HCT116 (cell line): ENCODE measurements around the gene IL12A.

Source experiments
- CEBPB ChIP-seq: IDR thresholded peaks from 2 replicates; pipeline ENCODE4 v1.6.1; 2012; ENCODE audit warnings: low read depth
- EGR1 ChIP-seq: IDR thresholded peaks from 2 replicates; pipeline ENCODE4 v1.6.1; 2012; ENCODE audit warnings: low read depth
- EZH2 ChIP-seq: fragments of 200-600 bp; sonication (generic); IDR thresholded peaks from 2 replicates; pipeline ENCODE4 v1.6.1; 2017; ENCODE audit warnings: antibody characterized with exemption, mixed run types
- FOSL1 ChIP-seq: IDR thresholded peaks from 2 replicates; pipeline ENCODE4 v1.6.1; 2012; ENCODE audit warnings: low read depth
- JUND ChIP-seq: IDR thresholded peaks from 2 replicates; pipeline ENCODE4 v1.6.1; 2012
- POLR2A ChIP-seq: IDR thresholded peaks from 2 replicates; pipeline ENCODE4 v1.7.0; 2011; ENCODE audit warnings: borderline replicate concordance; ENCODE audit not compliant: insufficient read depth, insufficient read length; ENCODE audit errors: extremely low read depth
- POLR2AphosphoS5 ChIP-seq: IDR thresholded peaks from 2 replicates; pipeline ENCODE4 v1.6.1; 2011; ENCODE audit warnings: mild to moderate bottlenecking, low read depth, low read length, moderate library complexity
- SIN3A ChIP-seq: IDR thresholded peaks from 2 replicates; pipeline ENCODE4 v1.6.1; 2012; ENCODE audit warnings: low read depth
- SRF ChIP-seq: IDR thresholded peaks from 2 replicates; pipeline ENCODE4 v1.6.1; 2012; ENCODE audit warnings: low read depth
- TCF7L2 ChIP-seq: IDR thresholded peaks from 2 replicates; pipeline ENCODE4 v1.7.0; 2011; ENCODE audit warnings: borderline replicate concordance, inconsistent platforms; ENCODE audit not compliant: insufficient read depth, insufficient read length; ENCODE audit errors: extremely low read depth
- YY1 ChIP-seq: IDR thresholded peaks from 2 replicates; pipeline ENCODE4 v1.6.1; 2011; ENCODE audit warnings: low read length, low read depth, moderate library complexity, mild to moderate bottlenecking; ENCODE audit not compliant: insufficient replicate concordance; ENCODE audit errors: extremely low read depth
- TF ChIP-seq, protein P1 (sequence below), 3 experiments: fragments of 200-600 bp in 1 of 3; sonication (generic) in 1 of 3; IDR thresholded peaks in 2 of 3; conservative IDR thresholded peaks in 1 of 3; 2 replicates each; pipeline ENCODE4 v1.5.1; 2012 to 2017; ENCODE audit warnings: low read depth in 2 of 3, low read length in 2 of 3, antibody characterized with exemption in 1 of 3, borderline replicate concordance in 1 of 3, control low read depth in 1 of 3, mild to moderate bottlenecking in 1 of 3, mixed read lengths in 1 of 3, mixed run types in 1 of 3, moderate library complexity in 1 of 3; ENCODE audit not compliant: insufficient read depth in 1 of 3
- TF ChIP-seq, protein P2 (sequence below): IDR thresholded peaks from 2 replicates; pipeline ENCODE4 v1.6.1; 2012; ENCODE audit warnings: low read depth
- TF ChIP-seq, protein P3 (sequence below): IDR thresholded peaks from 2 replicates; pipeline ENCODE4 v1.6.1; 2012

DNA sequence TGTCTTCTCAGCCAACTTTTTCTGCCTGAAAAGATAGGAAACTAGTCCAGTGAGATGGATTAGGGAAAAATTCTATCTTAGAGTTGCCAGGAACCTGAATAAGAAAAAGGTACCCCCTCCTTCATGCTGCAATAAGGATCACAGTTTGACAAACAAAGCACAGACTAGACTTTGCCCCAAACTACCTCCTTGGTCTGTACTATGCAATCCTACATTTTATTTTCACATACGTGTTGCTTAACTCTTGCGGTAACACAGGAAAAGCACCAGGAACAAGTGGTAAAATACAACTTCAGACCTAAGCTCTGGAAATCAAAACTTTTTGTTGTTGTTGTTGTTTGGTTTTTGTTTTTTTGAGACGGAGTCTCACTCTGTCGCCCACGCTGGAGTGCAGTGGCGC is 11.3 kb upstream of the IL12A start:
- TF ChIP-seq, protein P1, sequence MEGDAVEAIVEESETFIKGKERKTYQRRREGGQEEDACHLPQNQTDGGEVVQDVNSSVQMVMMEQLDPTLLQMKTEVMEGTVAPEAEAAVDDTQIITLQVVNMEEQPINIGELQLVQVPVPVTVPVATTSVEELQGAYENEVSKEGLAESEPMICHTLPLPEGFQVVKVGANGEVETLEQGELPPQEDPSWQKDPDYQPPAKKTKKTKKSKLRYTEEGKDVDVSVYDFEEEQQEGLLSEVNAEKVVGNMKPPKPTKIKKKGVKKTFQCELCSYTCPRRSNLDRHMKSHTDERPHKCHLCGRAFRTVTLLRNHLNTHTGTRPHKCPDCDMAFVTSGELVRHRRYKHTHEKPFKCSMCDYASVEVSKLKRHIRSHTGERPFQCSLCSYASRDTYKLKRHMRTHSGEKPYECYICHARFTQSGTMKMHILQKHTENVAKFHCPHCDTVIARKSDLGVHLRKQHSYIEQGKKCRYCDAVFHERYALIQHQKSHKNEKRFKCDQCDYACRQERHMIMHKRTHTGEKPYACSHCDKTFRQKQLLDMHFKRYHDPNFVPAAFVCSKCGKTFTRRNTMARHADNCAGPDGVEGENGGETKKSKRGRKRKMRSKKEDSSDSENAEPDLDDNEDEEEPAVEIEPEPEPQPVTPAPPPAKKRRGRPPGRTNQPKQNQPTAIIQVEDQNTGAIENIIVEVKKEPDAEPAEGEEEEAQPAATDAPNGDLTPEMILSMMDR (IDR thresholded peaks at IDR 0.05 in 2 of 3, conservative IDR thresholded peaks at IDR 0.05 in 1 of 3; ENCODE audit: borderline replicate concordance in 1 of 3, insufficient read depth in 1 of 3, low read depth in 2 of 3, low read length in 2 of 3) = no peak
- TF ChIP-seq, protein P2, sequence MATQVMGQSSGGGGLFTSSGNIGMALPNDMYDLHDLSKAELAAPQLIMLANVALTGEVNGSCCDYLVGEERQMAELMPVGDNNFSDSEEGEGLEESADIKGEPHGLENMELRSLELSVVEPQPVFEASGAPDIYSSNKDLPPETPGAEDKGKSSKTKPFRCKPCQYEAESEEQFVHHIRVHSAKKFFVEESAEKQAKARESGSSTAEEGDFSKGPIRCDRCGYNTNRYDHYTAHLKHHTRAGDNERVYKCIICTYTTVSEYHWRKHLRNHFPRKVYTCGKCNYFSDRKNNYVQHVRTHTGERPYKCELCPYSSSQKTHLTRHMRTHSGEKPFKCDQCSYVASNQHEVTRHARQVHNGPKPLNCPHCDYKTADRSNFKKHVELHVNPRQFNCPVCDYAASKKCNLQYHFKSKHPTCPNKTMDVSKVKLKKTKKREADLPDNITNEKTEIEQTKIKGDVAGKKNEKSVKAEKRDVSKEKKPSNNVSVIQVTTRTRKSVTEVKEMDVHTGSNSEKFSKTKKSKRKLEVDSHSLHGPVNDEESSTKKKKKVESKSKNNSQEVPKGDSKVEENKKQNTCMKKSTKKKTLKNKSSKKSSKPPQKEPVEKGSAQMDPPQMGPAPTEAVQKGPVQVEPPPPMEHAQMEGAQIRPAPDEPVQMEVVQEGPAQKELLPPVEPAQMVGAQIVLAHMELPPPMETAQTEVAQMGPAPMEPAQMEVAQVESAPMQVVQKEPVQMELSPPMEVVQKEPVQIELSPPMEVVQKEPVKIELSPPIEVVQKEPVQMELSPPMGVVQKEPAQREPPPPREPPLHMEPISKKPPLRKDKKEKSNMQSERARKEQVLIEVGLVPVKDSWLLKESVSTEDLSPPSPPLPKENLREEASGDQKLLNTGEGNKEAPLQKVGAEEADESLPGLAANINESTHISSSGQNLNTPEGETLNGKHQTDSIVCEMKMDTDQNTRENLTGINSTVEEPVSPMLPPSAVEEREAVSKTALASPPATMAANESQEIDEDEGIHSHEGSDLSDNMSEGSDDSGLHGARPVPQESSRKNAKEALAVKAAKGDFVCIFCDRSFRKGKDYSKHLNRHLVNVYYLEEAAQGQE = no peak
- TF ChIP-seq SRF (no peak), POLR2A (no peak), EZH2 (no peak), TCF7L2 (no peak), JUND (no peak), FOSL1 (no peak), YY1 (no peak), POLR2AphosphoS5 (no peak), EGR1 (no peak), CEBPB (no peak), SIN3A (no peak)
- TF ChIP-seq, protein P3, sequence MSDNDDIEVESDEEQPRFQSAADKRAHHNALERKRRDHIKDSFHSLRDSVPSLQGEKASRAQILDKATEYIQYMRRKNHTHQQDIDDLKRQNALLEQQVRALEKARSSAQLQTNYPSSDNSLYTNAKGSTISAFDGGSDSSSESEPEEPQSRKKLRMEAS = no peak
